ENCODE measurements around the gene RTBDN. TPM values are rescaled to one million over a fixed set of nuclear protein-coding genes. Genes with fewer than 3 reads are reported as not detected.

The RTBDN gene
- total and polyA plus RNA-seq, 2 experiments from 2014 or later = not detected

DNA sequence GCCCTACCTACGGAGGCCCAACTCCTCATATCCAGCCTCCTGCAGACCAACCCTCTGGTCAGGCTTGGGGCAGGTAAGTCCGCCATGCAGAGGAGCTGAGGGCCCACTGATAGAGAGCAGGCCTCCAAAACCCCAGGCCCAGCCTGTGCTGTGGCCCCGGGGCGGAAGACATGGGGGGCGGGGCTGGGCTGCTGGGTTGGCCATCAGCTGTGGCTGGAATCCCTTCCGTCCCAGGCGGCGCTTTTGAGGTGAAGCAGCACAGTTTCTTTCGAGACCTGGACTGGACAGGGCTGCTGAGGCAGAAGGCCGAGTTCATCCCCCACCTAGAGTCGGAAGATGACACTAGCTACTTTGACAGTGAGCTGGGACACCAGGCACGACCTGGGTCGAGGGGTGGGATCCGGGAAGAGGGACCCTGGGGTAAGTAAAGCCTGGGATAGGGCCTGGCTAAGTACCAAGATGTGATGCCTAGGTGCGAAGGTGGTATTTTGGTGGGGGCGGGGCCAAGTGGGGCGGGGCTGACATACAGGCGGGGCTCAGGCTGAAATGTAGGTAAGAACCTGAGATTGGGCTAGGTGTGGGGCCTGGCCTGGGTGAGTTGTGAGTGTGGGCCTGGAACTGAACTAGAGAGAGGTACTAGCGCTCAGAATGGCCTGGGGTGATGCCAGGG is 31.5 kb upstream of the RTBDN start:
- Histone ChIP-seq H2AFZ (no peak overlapping the region), H3K27ac (no peak overlapping the region), H3K27me3 (replicated peaks; ENCODE audit: insufficient read depth) (no peaks in the 10 kb centered on the region), H3K4me3 (no peak overlapping the region), H3K9me3 (ENCODE audit: low read depth) (no peaks in the 10 kb centered on the region), H3K79me2 (ENCODE audit: insufficient read depth) (no peaks in the 10 kb centered on the region), H3K4me1 (ENCODE audit: insufficient read depth) (no peaks in the 10 kb centered on the region), H3K9me2 (ENCODE audit: insufficient read depth) (no peaks in the 10 kb centered on the region), H3K36me3 (ENCODE audit: low read depth) (no peaks in the 10 kb centered on the region), H3K4me2 (ENCODE audit: unreplicated experiment) (no peak overlapping the region), H3F3A (ENCODE audit: insufficient read depth) (no peaks in the 10 kb centered on the region), H4K20me1 (ENCODE audit: insufficient read depth) (no peaks in the 10 kb centered on the region), H3K9ac (no peak overlapping the region)
- in situ Hi-C loops (cut with MboI) = no loop called here
- DNase-seq = no peak
- TF ChIP-seq EZH2 (IDR thresholded peaks at IDR 0.05; ENCODE audit: insufficient read depth, poor library complexity, severe bottlenecking) (no peak), EZH2phosphoT487 (IDR thresholded peaks at IDR 0.05; ENCODE audit: insufficient read depth, low read depth) (no peak)
- WGBS, 2 experiments (ENCODE audit: low coverage in 1 of 2, low lambda C conversion rate in 2 of 2, missing lambda C conversion rate in 2 of 2) = 74 to 80% methylated on average over 17 to 19 of the region's 19 CpGs

DNA sequence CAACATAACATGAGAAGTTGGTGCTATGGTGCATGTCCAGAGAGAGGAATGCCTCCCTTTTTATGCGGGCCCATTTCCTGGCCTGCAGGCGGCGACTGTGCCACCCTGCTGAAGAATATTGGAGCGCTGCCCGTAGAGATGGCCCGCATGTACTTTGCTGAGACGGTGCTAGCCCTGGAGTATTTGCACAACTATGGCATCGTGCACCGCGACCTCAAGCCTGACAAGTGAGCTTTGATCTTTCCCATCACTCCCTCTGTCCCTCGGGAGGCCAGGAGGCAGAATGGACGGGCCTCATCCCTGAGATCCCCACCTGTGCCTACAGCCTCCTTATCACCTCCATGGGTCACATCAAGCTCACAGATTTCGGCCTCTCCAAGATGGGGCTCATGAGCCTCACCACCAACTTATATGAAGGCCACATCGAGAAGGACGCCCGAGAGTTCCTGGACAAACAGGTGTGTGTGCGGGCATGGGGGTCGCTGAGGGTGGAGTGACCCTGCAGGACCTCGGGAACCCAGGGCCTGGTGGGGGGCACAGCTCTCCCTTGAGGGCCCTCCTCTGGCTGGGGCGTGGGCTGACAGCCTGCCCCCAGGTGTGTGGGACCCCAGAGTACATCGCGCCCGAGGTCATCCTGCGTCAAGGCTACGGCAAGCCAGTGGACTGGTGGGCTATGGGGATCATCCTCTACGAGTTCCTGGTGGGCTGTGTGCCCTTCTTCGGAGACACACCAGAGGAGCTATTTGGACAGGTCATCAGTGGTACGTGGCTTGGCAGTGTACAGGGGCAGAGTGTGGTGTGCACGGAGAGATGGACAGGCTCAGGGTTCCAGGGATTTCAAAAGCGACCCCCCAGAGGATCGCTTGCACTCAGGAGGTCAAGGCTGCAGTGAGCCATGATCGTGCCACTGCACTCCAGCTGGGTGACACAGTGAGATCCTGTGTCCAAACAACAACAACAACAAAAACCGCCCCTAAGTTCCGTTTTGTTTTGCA is 30.6 kb upstream of the RTBDN start:
- in situ Hi-C loops (cut with MboI) = no loop called here
- H3K4me2 ChIP-seq (ENCODE audit: unreplicated experiment) = no peak overlapping the region
- 85 to 87% methylated on average over 31 to 34 of the region's 34 CpGs for WGBS, 2 experiments (ENCODE audit: low coverage in 1 of 2, low lambda C conversion rate in 2 of 2, missing lambda C conversion rate in 2 of 2)
- H3K4me3 ChIP-seq = no peak overlapping the region
- no peaks in the 10 kb centered on the region for H4K20me1 ChIP-seq (ENCODE audit: insufficient read depth)
- DNase-seq = no peak
- no peak for TF ChIP-seq EZH2 (IDR thresholded peaks at IDR 0.05; ENCODE audit: insufficient read depth, poor library complexity, severe bottlenecking)
- TF ChIP-seq EZH2phosphoT487 (IDR thresholded peaks at IDR 0.05; ENCODE audit: insufficient read depth, low read depth) = no peak
- H3K27ac ChIP-seq = no peak overlapping the region
- H3K9me3 ChIP-seq (ENCODE audit: low read depth) = no peaks in the 10 kb centered on the region
- H3K9ac ChIP-seq = no peak overlapping the region
- no peaks in the 10 kb centered on the region for H3K36me3 ChIP-seq (ENCODE audit: low read depth)
- H2AFZ ChIP-seq = no peak overlapping the region
- no peaks in the 10 kb centered on the region for H3K79me2 ChIP-seq (ENCODE audit: insufficient read depth)
- no peaks in the 10 kb centered on the region for H3F3A ChIP-seq (ENCODE audit: insufficient read depth)
- no peaks in the 10 kb centered on the region for H3K9me2 ChIP-seq (ENCODE audit: insufficient read depth)
- no peaks in the 10 kb centered on the region for H3K4me1 ChIP-seq (ENCODE audit: insufficient read depth)
- H3K27me3 ChIP-seq (replicated peaks; ENCODE audit: insufficient read depth) = no peaks in the 10 kb centered on the region

DNA sequence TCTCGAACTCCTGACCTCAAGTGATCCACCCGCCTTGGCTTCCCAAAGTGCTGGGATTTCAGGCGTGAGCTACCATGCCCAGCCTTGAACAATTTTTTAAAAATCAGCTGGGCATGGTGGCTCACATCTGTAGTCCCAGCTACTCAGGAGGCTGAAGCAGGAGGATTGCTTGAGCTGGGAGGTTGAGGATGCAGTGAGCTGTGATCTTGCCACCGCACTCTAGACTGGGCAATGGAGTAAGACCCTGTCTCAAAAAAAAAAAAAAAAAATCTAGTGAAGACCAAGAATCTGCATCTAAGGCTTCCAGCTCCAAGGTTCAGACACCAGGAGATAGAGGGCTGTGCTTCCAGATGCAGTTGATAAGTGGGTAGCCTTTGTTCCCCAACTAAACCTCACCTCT is 29.8 kb upstream of the RTBDN start:
- no peaks in the 10 kb centered on the region for H3K9me3 ChIP-seq (ENCODE audit: low read depth)
- WGBS, 2 experiments (ENCODE audit: low coverage in 1 of 2, low lambda C conversion rate in 2 of 2, missing lambda C conversion rate in 2 of 2) = 61 to 66% methylated on average over 4 of the region's 4 CpGs
- no peaks in the 10 kb centered on the region for H3K9me2 ChIP-seq (ENCODE audit: insufficient read depth)
- in situ Hi-C loops (cut with MboI) = no loop called here
- DNase-seq = no peak
- H3K27ac ChIP-seq = no peak overlapping the region
- H3F3A ChIP-seq (ENCODE audit: insufficient read depth) = no peaks in the 10 kb centered on the region
- H3K4me3 ChIP-seq = no peak overlapping the region
- H3K36me3 ChIP-seq (ENCODE audit: low read depth) = no peaks in the 10 kb centered on the region
- H3K27me3 ChIP-seq (replicated peaks; ENCODE audit: insufficient read depth) = no peaks in the 10 kb centered on the region
- TF ChIP-seq EZH2phosphoT487 (IDR thresholded peaks at IDR 0.05; ENCODE audit: insufficient read depth, low read depth) = no peak
- TF ChIP-seq EZH2 (IDR thresholded peaks at IDR 0.05; ENCODE audit: insufficient read depth, poor library complexity, severe bottlenecking) = no peak
- no peak overlapping the region for H3K9ac ChIP-seq
- no peaks in the 10 kb centered on the region for H4K20me1 ChIP-seq (ENCODE audit: insufficient read depth)
- H3K79me2 ChIP-seq (ENCODE audit: insufficient read depth) = no peaks in the 10 kb centered on the region
- no peak overlapping the region for H2AFZ ChIP-seq
- H3K4me1 ChIP-seq (ENCODE audit: insufficient read depth) = no peaks in the 10 kb centered on the region
- no peak overlapping the region for H3K4me2 ChIP-seq (ENCODE audit: unreplicated experiment)

DNA sequence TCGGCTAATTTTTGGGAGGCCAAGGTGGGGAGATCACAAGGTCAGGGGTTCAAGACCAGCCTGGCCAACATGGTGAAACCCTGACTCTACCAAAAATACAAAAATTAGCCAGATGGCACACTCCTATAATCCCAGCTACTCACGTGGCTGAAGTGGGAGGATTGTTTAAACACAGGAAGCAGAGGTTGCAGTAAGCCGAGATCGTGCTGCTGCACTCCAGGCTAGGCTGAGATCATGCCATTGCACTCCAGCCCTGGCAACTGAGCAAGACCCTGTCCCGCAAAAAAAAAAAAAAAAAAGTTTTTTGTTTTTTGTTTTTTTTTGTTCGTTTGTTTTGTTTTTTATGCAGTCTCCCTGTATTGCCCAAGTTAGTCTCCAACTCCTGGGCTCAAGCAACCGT is 25.2 kb upstream of the RTBDN start:
- TF ChIP-seq EZH2phosphoT487 (IDR thresholded peaks at IDR 0.05; ENCODE audit: insufficient read depth, low read depth) (no peak), EZH2 (IDR thresholded peaks at IDR 0.05; ENCODE audit: insufficient read depth, poor library complexity, severe bottlenecking) (no peak)
- H3K9ac ChIP-seq = no peak overlapping the region
- no peak for DNase-seq
- H2AFZ ChIP-seq = no peak overlapping the region
- no peaks in the 10 kb centered on the region for H3F3A ChIP-seq (ENCODE audit: insufficient read depth)
- H4K20me1 ChIP-seq (ENCODE audit: insufficient read depth) = no peaks in the 10 kb centered on the region
- H3K36me3 ChIP-seq (ENCODE audit: low read depth) = no peaks in the 10 kb centered on the region
- H3K9me2 ChIP-seq (ENCODE audit: insufficient read depth) = no peaks in the 10 kb centered on the region
- in situ Hi-C loops (cut with MboI) = no loop called here
- H3K27me3 ChIP-seq (replicated peaks; ENCODE audit: insufficient read depth) = no peaks in the 10 kb centered on the region
- H3K9me3 ChIP-seq (ENCODE audit: low read depth) = no peaks in the 10 kb centered on the region
- H3K79me2 ChIP-seq (ENCODE audit: insufficient read depth) = no peaks in the 10 kb centered on the region
- H3K4me3 ChIP-seq = no peak overlapping the region
- no peak overlapping the region for H3K4me2 ChIP-seq (ENCODE audit: unreplicated experiment)
- H3K4me1 ChIP-seq (ENCODE audit: insufficient read depth) = no peaks in the 10 kb centered on the region
- WGBS, 2 experiments (ENCODE audit: low coverage in 1 of 2, low lambda C conversion rate in 2 of 2, missing lambda C conversion rate in 2 of 2) = 51 to 54% methylated on average over 7 of the region's 7 CpGs
- no peak overlapping the region for H3K27ac ChIP-seq
